SK-N-MC (cell line): Measurements from ENCODE around the gene PLS1.
"Not testable (repeated sequence)": the region's sequence is repeated elsewhere in the genome, so short reads cannot be mapped to it uniquely, and the experiment has no call there.

Experiments used
- EZH2 ChIP-seq: fragments of 200-600 bp; sonication (generic); IDR thresholded peaks from one replicate; pipeline ENCODE4 v1.6.1; 2017; ENCODE audit warnings: antibody characterized with exemption
- FOXP2 ChIP-seq: optimal IDR thresholded peaks from 2 replicates; pipeline ENCODE3; 2011; ENCODE audit warnings: mild to moderate bottlenecking, moderate library complexity; ENCODE audit not compliant: insufficient read depth; ENCODE audit errors: extremely low read length, control extremely low read depth
- POLR2AphosphoS5 ChIP-seq: IDR thresholded peaks from 2 replicates; pipeline ENCODE4 v1.6.1; 2012; ENCODE audit warnings: mild to moderate bottlenecking, low read depth, low read length, borderline replicate concordance

GRCh38 chr3:142603386-142603705, 7.2 kb downstream of the PLS1 start:
- not testable (repeated sequence) for TF ChIP-seq POLR2AphosphoS5, EZH2, FOXP2
